ENCODE measurements around the gene MBOAT1.

GRCh38 chr6:20137240-20137639 lies 75.0 kb downstream of the MBOAT1 start:
- no peak for TF ChIP-seq CTCF (IDR thresholded peaks at IDR 0.05 in 4 of 5, conservative IDR thresholded peaks at IDR 0.05 in 1 of 5)
- TF ChIP-seq POLR2A (IDR thresholded peaks at IDR 0.05), result no peak

All from gastrocnemius medialis (tissue), 4 donors.